Left lung (tissue), 14 donors: ENCODE results near the gene IMMP2L. TPM values are rescaled to one million over a fixed set of nuclear protein-coding genes. Genes with fewer than 3 reads are reported as not detected.
"Not testable (repeated sequence)": the region's sequence is repeated elsewhere in the genome, so short reads cannot be mapped to it uniquely, and the experiment has no call there.

ENCODE experiments used
- ATAC-seq: fragments of 200-7000 bp; cut with Tn5 transposase; one replicate; pipeline ENCODE4 v1.9.1; 2020; ENCODE audit warnings: moderate library complexity
- DNase-seq, 4 donors: peaks; one replicate each; pipeline ENCODE4 v3.0.0-alpha.2; 2013 to 2020
- H3K27ac ChIP-seq, 2 donors: fragments of 200-600 bp; sonication (generic) in 1 of 2; one replicate each; pipeline versions ENCODE4 v1.5.0 to v1.8.0; 2020 to 2021
- H3K27me3 ChIP-seq, 2 donors: fragments of 200-600 bp; sonication (generic) in 1 of 2; one replicate each; pipeline versions ENCODE4 v1.5.0 to v1.8.0; 2020 to 2021
- H3K36me3 ChIP-seq, 2 donors: fragments of 200-600 bp; sonication (generic) in 1 of 2; one replicate each; pipeline versions ENCODE4 v1.5.0 to v1.8.0; 2020 to 2021
- H3K4me1 ChIP-seq, 2 donors: fragments of 200-600 bp; one replicate each; pipeline ENCODE4 v1.8.0; 2021
- H3K4me3 ChIP-seq, 2 donors: fragments of 200-600 bp; sonication (generic) in 1 of 2; one replicate each; pipeline versions ENCODE4 v1.5.0 to v1.8.0; 2020 to 2021; ENCODE audit warnings: mild to moderate bottlenecking in 1 of 2
- H3K9me3 ChIP-seq, 2 donors: fragments of 200-600 bp; sonication (generic) in 1 of 2; one replicate each; pipeline versions ENCODE4 v1.5.0 to v1.8.0; 2020 to 2021
- intact Hi-C, 2 donors: fragments of 100-400 bp; cut with DNase I; formaldehyde crosslinking; loops; one replicate each; pipeline versions ENCODE4 v1.11.2 to v1.14.2; 2022
- long read RNA-seq, 12 donors: library from polyadenylated mRNA in 2 of 12; unstranded in 2 of 12; transcript quantifications; one replicate each; pipeline ENCODE4 v2.0.0 and lab custom pipeline, GENCODE V29; 2019 to 2026
- polyA plus RNA-seq, 6 donors: library from polyadenylated mRNA; unstranded; fragments of 120-200 nt; gene quantifications; one replicate each; pipeline ENCODE4 v1.2.1, GENCODE V29; 2013; ENCODE audit not compliant: insufficient read length in 6 of 6
- total RNA-seq, 2 donors: library from RNA; stranded (reverse); fragmentation: NEBNext Ultra II Directional; extraction: Animal tissue kit (Norgen Biotek cat#: 25700); gene quantifications; one replicate each; pipeline ENCODE4 v1.2.1, GENCODE V29; 2021
- TF ChIP-seq, protein P1 (sequence below), 2 donors: fragments of 200-600 bp; sonication (generic) in 1 of 2; IDR thresholded peaks; one replicate each; pipeline versions ENCODE4 v1.5.0 to v1.8.0; 2021; ENCODE audit warnings: antibody characterized with exemption in 2 of 2
- donor health status: DM: no; HTN: yes; CAD: no.
- donor health status: DM: no; HTN: no; CAD: no.

Gene IMMP2L
- total RNA-seq = 10 to 100 TPM; 10.3 to 17.1 TPM
- polyA plus RNA-seq = 10 to 100 TPM; 22.7 to 30.1 (median 26.6) TPM
- long read RNA-seq, donor 1, partial matches to known transcripts = 437 of 461 reads
- long read RNA-seq, donor 1, other reads (novel, unspliced or antisense) = 24 of 461 reads
- long read RNA-seq, donor 2, partial matches to known transcripts = 150 of 164 reads
- long read RNA-seq, donor 2, other reads (novel, unspliced or antisense) = 14 of 164 reads
- long read RNA-seq, donor 3, partial matches to known transcripts = 12 of 12 reads
- long read RNA-seq, donor 3, other reads (novel, unspliced or antisense) = 0 of 12 reads
- long read RNA-seq, donor 4, partial matches to known transcripts = 1 of 1 reads
- long read RNA-seq, donor 4, other reads (novel, unspliced or antisense) = 0 of 1 reads
- long read RNA-seq, donor 5, partial matches to known transcripts = 39 of 39 reads
- long read RNA-seq, donor 5, other reads (novel, unspliced or antisense) = 0 of 39 reads
- long read RNA-seq, donor 6 = 0 reads
- long read RNA-seq, donor 7 = 0 reads
- long read RNA-seq, donor 8, partial matches to known transcripts = 142 of 151 reads
- long read RNA-seq, donor 8, other reads (novel, unspliced or antisense) = 9 of 151 reads
- long read RNA-seq, donor 9 = 0 reads
- long read RNA-seq, donor 10, partial matches to known transcripts = 0 of 1 reads
- long read RNA-seq, donor 10, other reads (novel, unspliced or antisense) = 1 of 1 reads
- long read RNA-seq, donor 11, partial matches to known transcripts = 538 of 614 reads
- long read RNA-seq, donor 11, other reads (novel, unspliced or antisense) = 76 of 614 reads
- long read RNA-seq, donor 12, partial matches to known transcripts = 13 of 31 reads
- long read RNA-seq, donor 12, other reads (novel, unspliced or antisense) = 18 of 31 reads

DNA sequence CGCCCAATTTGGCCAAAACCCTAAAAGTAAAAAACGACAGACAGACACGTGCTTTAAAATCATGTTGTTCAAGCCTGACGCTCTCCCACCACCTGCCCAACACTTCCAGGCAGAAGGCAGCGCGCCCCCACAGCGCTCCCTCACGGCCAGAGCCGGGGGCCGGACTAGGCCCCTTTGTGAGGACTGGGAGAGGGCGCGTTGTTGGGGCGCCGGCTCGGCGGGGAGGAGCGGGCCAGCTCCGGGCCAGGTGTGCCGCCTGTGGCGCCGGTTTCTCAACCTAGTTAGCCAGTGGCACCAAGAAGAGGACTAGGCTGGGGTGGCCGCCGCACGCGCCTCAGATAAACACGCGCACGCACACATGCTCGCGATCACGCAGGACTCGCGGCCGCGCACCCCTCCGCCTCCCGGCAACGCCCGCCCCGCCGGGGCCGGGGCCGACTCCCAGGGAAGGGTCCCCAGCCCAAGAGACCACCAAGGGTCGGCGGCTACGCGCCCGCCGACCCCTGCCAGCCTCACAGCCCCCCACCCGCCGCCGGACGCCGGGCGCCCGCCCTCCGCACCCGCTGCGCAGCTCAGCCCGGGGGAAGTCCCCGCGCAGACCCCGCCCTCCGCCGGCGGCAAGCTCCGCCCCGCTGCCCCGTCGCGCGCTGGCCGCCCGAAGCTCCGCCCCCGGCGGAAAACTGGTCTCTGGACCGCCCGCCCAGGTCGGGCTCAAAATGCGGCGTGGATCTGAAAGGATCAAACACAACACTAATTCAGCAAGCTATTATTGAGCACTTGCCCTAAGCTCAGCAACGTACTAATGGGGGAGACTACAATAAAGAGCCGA lies at the start of gene IMMP2L:
TSS of gene IMMP2L (minus strand) at position 589 of the 829 bp plus-strand sequence.
- TF ChIP-seq, protein P1, sequence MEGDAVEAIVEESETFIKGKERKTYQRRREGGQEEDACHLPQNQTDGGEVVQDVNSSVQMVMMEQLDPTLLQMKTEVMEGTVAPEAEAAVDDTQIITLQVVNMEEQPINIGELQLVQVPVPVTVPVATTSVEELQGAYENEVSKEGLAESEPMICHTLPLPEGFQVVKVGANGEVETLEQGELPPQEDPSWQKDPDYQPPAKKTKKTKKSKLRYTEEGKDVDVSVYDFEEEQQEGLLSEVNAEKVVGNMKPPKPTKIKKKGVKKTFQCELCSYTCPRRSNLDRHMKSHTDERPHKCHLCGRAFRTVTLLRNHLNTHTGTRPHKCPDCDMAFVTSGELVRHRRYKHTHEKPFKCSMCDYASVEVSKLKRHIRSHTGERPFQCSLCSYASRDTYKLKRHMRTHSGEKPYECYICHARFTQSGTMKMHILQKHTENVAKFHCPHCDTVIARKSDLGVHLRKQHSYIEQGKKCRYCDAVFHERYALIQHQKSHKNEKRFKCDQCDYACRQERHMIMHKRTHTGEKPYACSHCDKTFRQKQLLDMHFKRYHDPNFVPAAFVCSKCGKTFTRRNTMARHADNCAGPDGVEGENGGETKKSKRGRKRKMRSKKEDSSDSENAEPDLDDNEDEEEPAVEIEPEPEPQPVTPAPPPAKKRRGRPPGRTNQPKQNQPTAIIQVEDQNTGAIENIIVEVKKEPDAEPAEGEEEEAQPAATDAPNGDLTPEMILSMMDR (IDR thresholded peaks at IDR 0.05) = peak in 1 of 2 donors; percentile 17
- Histone ChIP-seq H3K4me1 (peaks cover 10 to 16% of the 10 kb centered on the region in 2 donors), H3K27me3 (no peaks in the 10 kb centered on the region), H3K27ac (peak within 1 kb of the TSS; percentile 85), H3K4me3 (peak within 1 kb of the TSS; percentile 58 to 76), H3K36me3 (no peaks in the 10 kb centered on the region), H3K9me3 (no peaks in the 10 kb centered on the region)
- peak; percentile 87 to 96 (median 92) for DNase-seq
- peak; percentile 99 for ATAC-seq
- intact Hi-C loops = no loop called here

DNA sequence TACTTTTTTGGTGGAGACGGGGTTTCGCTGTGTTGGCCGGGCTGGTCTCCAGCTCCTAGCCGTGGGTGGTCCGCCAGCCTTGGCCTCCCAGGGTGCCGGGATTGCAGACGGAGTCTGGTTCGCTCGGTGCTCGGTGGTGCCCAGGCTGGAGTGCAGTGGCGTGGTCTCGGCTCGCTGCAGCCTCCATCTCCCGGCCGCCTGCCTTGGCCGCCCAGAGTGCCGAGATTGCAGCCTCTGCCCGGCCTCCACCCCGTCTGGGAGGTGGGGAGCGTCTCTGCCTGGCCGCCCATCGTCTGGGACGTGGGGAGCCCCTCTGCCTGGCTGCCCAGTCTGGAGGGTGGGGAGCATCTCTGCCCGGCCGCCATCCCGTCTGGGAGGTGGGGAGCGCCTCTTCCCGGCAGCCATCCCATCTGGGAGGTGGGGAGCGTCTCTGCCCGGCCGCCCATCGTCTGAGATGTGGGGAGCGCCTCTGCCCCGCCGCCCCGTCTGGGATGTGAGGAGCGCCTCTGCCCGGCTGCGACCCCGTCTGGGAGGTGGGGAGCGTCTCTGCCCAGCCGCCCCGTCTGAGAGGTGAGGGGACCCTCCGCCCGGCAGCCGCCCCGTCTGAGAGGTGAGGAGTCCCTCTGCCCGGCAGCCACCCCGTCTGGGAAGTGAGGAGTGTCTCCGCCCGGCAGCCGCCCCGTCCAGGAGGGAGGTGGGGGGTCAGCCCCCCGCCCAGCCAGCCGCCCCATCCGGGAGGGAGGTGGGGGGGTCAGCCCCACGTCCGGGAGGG lies 47.4 kb upstream of the IMMP2L start:
- H3K27ac ChIP-seq, H3K4me3 ChIP-seq, intact Hi-C loops, H3K36me3 ChIP-seq, ATAC-seq, H3K27me3 ChIP-seq, H3K4me1 ChIP-seq, H3K9me3 ChIP-seq: not testable (repeated sequence)
- peak in 1 of 4 donors; percentile 73 for DNase-seq

DNA sequence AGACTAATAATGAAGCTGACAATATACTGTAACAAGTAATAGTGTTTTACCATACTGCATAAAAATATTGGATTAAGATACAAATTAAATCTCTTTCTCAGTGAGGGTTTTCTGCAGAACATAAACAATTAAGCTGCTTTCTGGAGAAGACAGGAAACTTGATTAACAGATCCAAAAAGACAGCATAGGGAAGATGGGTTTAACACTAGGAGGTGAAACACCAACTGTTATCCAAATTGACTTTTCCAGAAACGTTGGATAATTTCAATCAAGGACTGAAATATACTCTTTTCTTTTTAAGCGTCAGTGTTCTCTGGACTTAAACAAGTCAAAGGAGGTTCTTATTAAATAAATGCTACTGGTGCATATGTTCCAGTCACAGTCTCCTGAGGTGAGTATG lies 45.3 kb upstream of the IMMP2L start:
- ATAC-seq = no peak
- Histone ChIP-seq H3K9me3 (no peaks in the 10 kb centered on the region), H3K27ac (no peak overlapping the region), H3K36me3 (no peaks in the 10 kb centered on the region), H3K4me3 (no peak overlapping the region), H3K4me1 (no peaks in the 10 kb centered on the region), H3K27me3 (no peaks in the 10 kb centered on the region)
- DNase-seq = no peak
- intact Hi-C loops = no loop called here
- TF ChIP-seq, protein P1 (IDR thresholded peaks at IDR 0.05) = no peak

DNA sequence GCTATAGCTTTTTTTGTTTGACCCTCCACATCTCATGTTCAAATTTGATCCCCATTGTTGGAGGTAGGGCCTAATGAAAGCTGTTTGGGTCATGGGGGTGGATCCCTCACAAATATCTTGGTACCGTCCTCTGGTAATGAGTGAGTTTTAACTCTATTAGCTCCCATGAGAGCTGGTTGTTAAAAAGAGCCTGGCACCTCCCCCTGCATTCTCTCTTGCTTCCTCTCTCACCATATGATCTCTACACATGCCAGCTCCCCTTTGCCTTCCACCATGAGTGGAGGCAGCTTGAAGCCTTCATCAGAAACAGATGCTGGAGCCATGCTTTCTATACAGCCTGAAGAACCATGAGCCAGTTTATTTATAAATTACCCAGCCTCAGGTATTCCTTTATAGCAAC lies 43.0 kb upstream of the IMMP2L start:
- no peak for ATAC-seq

More for the DNA sequence above, 43.0 kb upstream of the IMMP2L start:
- Histone ChIP-seq H3K27ac (no peak overlapping the region), H3K4me3 (no peak overlapping the region), H3K27me3 (no peaks in the 10 kb centered on the region), H3K9me3 (no peaks in the 10 kb centered on the region), H3K4me1 (no peaks in the 10 kb centered on the region), H3K36me3 (no peaks in the 10 kb centered on the region)
- intact Hi-C loops = no loop called here
- TF ChIP-seq, protein P1 (IDR thresholded peaks at IDR 0.05) = no peak
- DNase-seq = no peak
